ENCODE measurements around the gene FGF14. TPM values are rescaled to one million over a fixed set of nuclear protein-coding genes. Genes with fewer than 3 reads are reported as not detected.

Gene FGF14
- total RNA-seq, 2 experiments from 2014 or later: not detected

- peaks cover 47% of the 10 kb centered on the region for H3K27me3 Mint-ChIP-seq
- no peaks in the 10 kb centered on the region for H3K36me3 Mint-ChIP-seq (ENCODE audit: low read depth)
- no peak overlapping the region for H3K4me3 Mint-ChIP-seq
- no peak overlapping the region for H3K27ac Mint-ChIP-seq
- H3K9me3 Mint-ChIP-seq: no peaks in the 10 kb centered on the region
- H3K4me1 Mint-ChIP-seq: no peaks in the 10 kb centered on the region
- no peak for DNase-seq
- POLR2A ChIA-PET: no interaction called here
- CTCF ChIA-PET: no interaction called here
These were observed 486.5 kb downstream of the FGF14 start for GRCh38 chr13:101915331-101915730.

- DNase-seq: no peak
- ChIA-PET CTCF (no interaction called here), POLR2A (no interaction called here)
- Mint-ChIP-seq H3K27ac (no peak overlapping the region), H3K27me3 (peaks cover 18% of the 10 kb centered on the region), H3K9me3 (no peaks in the 10 kb centered on the region), H3K4me3 (no peak overlapping the region), H3K4me1 (no peaks in the 10 kb centered on the region), H3K36me3 (ENCODE audit: low read depth) (no peaks in the 10 kb centered on the region)
These were observed 490.1 kb downstream of the FGF14 start for GRCh38 chr13:101911752-101912151.

GRCh38 chr13:101903890-101904289, 498.0 kb downstream of the FGF14 start:
- CTCF ChIA-PET: no interaction called here
- DNase-seq: no peak
- Mint-ChIP-seq H3K36me3 (ENCODE audit: low read depth) (no peaks in the 10 kb centered on the region), H3K4me1 (no peaks in the 10 kb centered on the region), H3K27ac (no peak overlapping the region), H3K27me3 (peaks cover 1% of the 10 kb centered on the region), H3K4me3 (no peak overlapping the region), H3K9me3 (no peaks in the 10 kb centered on the region)
- POLR2A ChIA-PET: no interaction called here

DNA sequence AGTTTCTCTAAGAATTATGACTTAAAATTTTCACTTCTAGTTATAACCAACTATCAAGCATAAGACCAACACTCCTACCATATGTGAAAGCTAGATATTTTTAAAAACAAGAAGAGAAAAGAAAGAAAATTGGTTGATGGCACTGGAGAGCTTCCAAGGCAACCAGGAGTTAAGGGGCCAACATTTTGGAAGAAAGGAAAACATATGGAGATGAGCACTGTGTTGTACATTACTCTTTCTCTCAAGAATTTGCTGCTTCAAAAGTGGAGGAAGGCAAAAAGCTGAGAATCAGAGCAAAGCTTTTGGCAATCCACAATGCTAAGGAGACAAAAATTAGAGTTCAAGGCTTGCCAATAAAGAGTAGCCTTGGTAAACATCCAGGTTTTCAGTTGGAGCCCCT, 503.2 kb downstream of the FGF14 start:
- Mint-ChIP-seq H3K27me3 (peaks cover 1% of the 10 kb centered on the region), H3K4me1 (no peaks in the 10 kb centered on the region), H3K4me3 (no peak overlapping the region), H3K36me3 (ENCODE audit: low read depth) (no peaks in the 10 kb centered on the region), H3K27ac (no peak overlapping the region), H3K9me3 (no peaks in the 10 kb centered on the region)
- POLR2A ChIA-PET: no interaction called here
- CTCF ChIA-PET: no interaction called here
- no peak for DNase-seq

DNA sequence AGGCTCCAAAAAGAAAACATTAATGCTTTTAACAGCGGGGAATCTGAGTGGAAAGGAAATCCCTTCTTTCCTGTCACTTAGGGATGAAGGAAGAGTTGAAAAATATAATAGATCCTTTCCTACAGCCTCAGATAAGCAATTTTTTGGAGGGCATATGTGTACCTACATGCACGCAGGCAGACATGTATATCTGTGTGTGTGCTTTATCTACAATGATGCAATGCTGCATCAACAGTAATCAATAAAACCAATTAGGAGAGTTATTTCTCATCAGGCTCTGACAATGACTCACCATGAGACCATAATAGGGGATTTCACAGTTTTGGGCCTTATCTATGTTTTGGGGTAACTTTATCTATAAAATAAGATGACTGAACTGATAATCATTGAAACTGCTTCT, 505.3 kb downstream of the FGF14 start:
- Mint-ChIP-seq H3K27me3 (no peaks in the 10 kb centered on the region), H3K4me3 (no peak overlapping the region), H3K36me3 (ENCODE audit: low read depth) (no peaks in the 10 kb centered on the region), H3K9me3 (no peaks in the 10 kb centered on the region), H3K27ac (no peak overlapping the region), H3K4me1 (no peaks in the 10 kb centered on the region)
- no peak for DNase-seq
- POLR2A ChIA-PET: no interaction called here
- CTCF ChIA-PET: no interaction called here

- ChIA-PET POLR2A (no interaction called here), CTCF (no interaction called here)
- no peaks in the 10 kb centered on the region for H3K4me1 Mint-ChIP-seq
- H3K27ac Mint-ChIP-seq: no peak overlapping the region
- no peaks in the 10 kb centered on the region for H3K27me3 Mint-ChIP-seq
- no peak overlapping the region for H3K4me3 Mint-ChIP-seq
- no peaks in the 10 kb centered on the region for H3K36me3 Mint-ChIP-seq (ENCODE audit: low read depth)
- no peak for DNase-seq
- H3K9me3 Mint-ChIP-seq: no peaks in the 10 kb centered on the region
These were observed 508.8 kb downstream of the FGF14 start for GRCh38 chr13:101893021-101893420.

DNA sequence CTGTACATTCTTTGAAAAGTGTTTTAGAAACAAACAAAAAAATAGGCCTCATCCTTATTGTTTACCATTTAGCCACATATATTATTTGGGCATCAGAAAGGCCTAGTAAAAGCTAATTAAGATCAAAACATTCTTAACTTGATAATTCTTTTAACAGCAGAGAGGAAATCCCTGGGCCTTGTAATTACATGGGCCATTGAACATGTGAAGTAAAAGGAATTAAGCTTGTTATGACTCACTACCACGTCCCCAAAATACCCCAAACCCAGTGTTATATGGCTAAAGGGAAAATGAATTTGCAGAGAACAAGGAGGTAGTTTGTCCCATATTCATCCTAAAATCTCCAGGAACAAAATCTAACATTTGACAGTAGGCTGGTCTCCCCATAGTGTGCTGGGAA, 509.6 kb downstream of the FGF14 start:
- Mint-ChIP-seq H3K27ac (no peak overlapping the region), H3K4me3 (no peak overlapping the region), H3K36me3 (ENCODE audit: low read depth) (no peaks in the 10 kb centered on the region), H3K4me1 (no peaks in the 10 kb centered on the region), H3K27me3 (no peaks in the 10 kb centered on the region), H3K9me3 (no peaks in the 10 kb centered on the region)
- no peak for DNase-seq
- ChIA-PET POLR2A (no interaction called here), CTCF (no interaction called here)

GRCh38 chr13:101881593-101881992, 520.3 kb downstream of the FGF14 start:
- H3K4me1 Mint-ChIP-seq: no peaks in the 10 kb centered on the region
- H3K4me3 Mint-ChIP-seq: no peak overlapping the region
- ChIA-PET POLR2A (no interaction called here), CTCF (no interaction called here)
- H3K36me3 Mint-ChIP-seq (ENCODE audit: low read depth): no peaks in the 10 kb centered on the region
- H3K9me3 Mint-ChIP-seq: no peaks in the 10 kb centered on the region
- DNase-seq: no peak
- peaks cover 3% of the 10 kb centered on the region for H3K27me3 Mint-ChIP-seq
- no peak overlapping the region for H3K27ac Mint-ChIP-seq

GRCh38 chr13:101880581-101880980, 521.3 kb downstream of the FGF14 start:
- Mint-ChIP-seq H3K27ac (no peak overlapping the region), H3K36me3 (ENCODE audit: low read depth) (no peaks in the 10 kb centered on the region), H3K4me3 (no peak overlapping the region), H3K27me3 (no peaks in the 10 kb centered on the region), H3K9me3 (no peaks in the 10 kb centered on the region), H3K4me1 (no peaks in the 10 kb centered on the region)
- ChIA-PET CTCF (no interaction called here), POLR2A (no interaction called here)
- no peak for DNase-seq

DNA sequence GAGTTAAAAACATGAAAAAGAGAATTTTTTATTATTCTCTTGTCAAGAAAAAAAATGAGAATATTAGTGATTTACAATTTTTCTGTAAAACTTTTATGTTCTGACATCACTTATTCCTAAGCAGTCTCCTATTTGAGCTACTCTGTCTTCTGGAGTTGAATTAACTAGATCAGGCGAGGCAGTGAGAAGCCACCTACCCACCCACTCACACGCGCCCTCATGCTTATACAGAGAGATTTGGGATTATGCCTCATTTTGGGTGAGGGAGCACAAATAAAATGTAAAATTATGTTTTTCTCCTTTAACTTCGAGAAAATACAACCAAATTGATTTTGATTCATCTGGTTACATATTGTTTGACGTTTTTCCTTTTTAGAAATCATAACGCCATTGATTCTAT, 524.9 kb downstream of the FGF14 start:
- CTCF ChIA-PET: no interaction called here

GRCh38 chr13:101875717-101876393, 526.0 kb downstream of the FGF14 start:
- Mint-ChIP-seq H3K36me3 (ENCODE audit: low read depth) (no peaks in the 10 kb centered on the region), H3K4me3 (no peak overlapping the region), H3K9me3 (no peaks in the 10 kb centered on the region), H3K27me3 (no peaks in the 10 kb centered on the region), H3K4me1 (no peaks in the 10 kb centered on the region), H3K27ac (no peak overlapping the region)
- CTCF ChIA-PET: no interaction called here
- DNase-seq: no peak
- POLR2A ChIA-PET: no interaction called here

More for the DNA sequence above, 524.9 kb downstream of the FGF14 start:
- H3K27me3 Mint-ChIP-seq: no peaks in the 10 kb centered on the region
- no peaks in the 10 kb centered on the region for H3K9me3 Mint-ChIP-seq
- H3K36me3 Mint-ChIP-seq (ENCODE audit: low read depth): no peaks in the 10 kb centered on the region
- H3K27ac Mint-ChIP-seq: no peak overlapping the region
- H3K4me1 Mint-ChIP-seq: no peaks in the 10 kb centered on the region
- POLR2A ChIA-PET: no interaction called here
- DNase-seq: no peak
- no peak overlapping the region for H3K4me3 Mint-ChIP-seq

GRCh38 chr13:101875091-101875490, 526.8 kb downstream of the FGF14 start:
- Mint-ChIP-seq H3K27me3 (no peaks in the 10 kb centered on the region), H3K36me3 (ENCODE audit: low read depth) (no peaks in the 10 kb centered on the region), H3K4me1 (no peaks in the 10 kb centered on the region), H3K9me3 (no peaks in the 10 kb centered on the region), H3K27ac (no peak overlapping the region), H3K4me3 (no peak overlapping the region)
- CTCF ChIA-PET: no interaction called here
- POLR2A ChIA-PET: no interaction called here
- DNase-seq: no peak

GRCh38 chr13:101869553-101869952, 532.3 kb downstream of the FGF14 start:
- no peak overlapping the region for H3K27ac Mint-ChIP-seq
- H3K4me3 Mint-ChIP-seq: no peak overlapping the region
- H3K27me3 Mint-ChIP-seq: no peaks in the 10 kb centered on the region
- ChIA-PET CTCF (no interaction called here), POLR2A (no interaction called here)
- DNase-seq: no peak
- no peaks in the 10 kb centered on the region for H3K9me3 Mint-ChIP-seq
- no peaks in the 10 kb centered on the region for H3K36me3 Mint-ChIP-seq (ENCODE audit: low read depth)
- no peaks in the 10 kb centered on the region for H3K4me1 Mint-ChIP-seq

- ChIA-PET CTCF (no interaction called here), POLR2A (no interaction called here)
- Mint-ChIP-seq H3K36me3 (ENCODE audit: low read depth) (no peaks in the 10 kb centered on the region), H3K27me3 (no peaks in the 10 kb centered on the region), H3K4me1 (no peaks in the 10 kb centered on the region), H3K4me3 (no peak overlapping the region), H3K27ac (no peak overlapping the region), H3K9me3 (no peaks in the 10 kb centered on the region)
- DNase-seq: no peak
These were observed 533.0 kb downstream of the FGF14 start for GRCh38 chr13:101868585-101869469.

Data from activated CD4-positive, alpha-beta T cell treated with anti-CD3 and anti-CD28 coated beads, Interleukin-2, amount 10 ng/mL, durations not matched to agents 7 days and 5 days (primary cell).